Suprapubic skin (tissue), 3 donors: ENCODE data around the gene TSKU.

Experiments used
- CTCF ChIP-seq, 2 donors: fragments of 200-600 bp in 1 of 2; fragments of 450-650 bp in 1 of 2; sonication (generic) in 1 of 2; IDR thresholded peaks; one replicate each; pipeline ENCODE4 v1.5.1; 2016 to 2019; ENCODE audit warnings: antibody characterized with exemption in 2 of 2, mild to moderate bottlenecking in 1 of 2, moderate library complexity in 1 of 2
- POLR2AphosphoS5 ChIP-seq, 3 donors: sonication (generic); formaldehyde crosslinking; IDR thresholded peaks; one replicate each; pipeline ENCODE4 v1.6.1; 2017; ENCODE audit warnings: antibody characterized with exemption in 3 of 3

- TF ChIP-seq CTCF (IDR thresholded peaks at IDR 0.05): no peak
- TF ChIP-seq POLR2AphosphoS5 (IDR thresholded peaks at IDR 0.05): no peak
Measured at GRCh38 chr11:76786016-76786415, 2.9 kb downstream of the TSKU start.
